Measurements from ENCODE around the gene ARID5B.

The ARID5B gene

GRCh38 chr10:62018131-62018911 is 116.8 kb downstream of the ARID5B start:
- H3K9me3 ChIP-seq (replicated peaks in 1 of 2; ENCODE audit: control insufficient read depth in 2 of 2, insufficient read depth in 1 of 2, low read depth in 1 of 2, low read length in 2 of 2) = no peaks in the 10 kb centered on the region
- H2BK120ac ChIP-seq (ENCODE audit: low read depth, low read length) = no peak overlapping the region
- no peak overlapping the region for H2AFZ ChIP-seq (ENCODE audit: low read length)
- H2AK5ac ChIP-seq (ENCODE audit: low read depth, low read length) = no peak overlapping the region
- no peak overlapping the region for H3K9ac ChIP-seq (ENCODE audit: low read depth, low read length, poor library complexity)
- no peak overlapping the region for H3K23ac ChIP-seq (ENCODE audit: low read depth, low read length, poor library complexity)
- H3K27me3 ChIP-seq (ENCODE audit: control insufficient read depth in 3 of 3, insufficient read depth in 3 of 3, low read depth in 1 of 3, low read length in 3 of 3) = no peaks in the 10 kb centered on the region
- no peak overlapping the region for H3K4ac ChIP-seq (ENCODE audit: low read length)
- no peak overlapping the region for H2BK5ac ChIP-seq (ENCODE audit: low read length)
- no peak overlapping the region for H2BK15ac ChIP-seq (ENCODE audit: low read length)
- no peak overlapping the region for H3K4me3 ChIP-seq (ENCODE audit: low read length in 2 of 2)
- no peaks in the 10 kb centered on the region for H3K79me1 ChIP-seq (ENCODE audit: low read depth, low read length)
- H2BK12ac ChIP-seq (ENCODE audit: low read length) = no peak overlapping the region
- no peak overlapping the region for H3K27ac ChIP-seq (replicated peaks; ENCODE audit: low read length)
- H3K18ac ChIP-seq (ENCODE audit: low read length) = no peak overlapping the region
- H4K8ac ChIP-seq (ENCODE audit: low read depth, low read length) = no peak overlapping the region
- no peaks in the 10 kb centered on the region for H3K36me3 ChIP-seq (replicated peaks in 1 of 2; ENCODE audit: control insufficient read depth in 2 of 2, insufficient read depth in 2 of 2, low read length in 2 of 2)
- no peak for DNase-seq (ENCODE audit: low spot score)
- no peak overlapping the region for H3K4me2 ChIP-seq (ENCODE audit: insufficient read depth, low read length, poor library complexity, severe bottlenecking)
- no CpG with 5 or more reads among the region's 9 CpGs for WGBS, 2 donors (ENCODE audit: extremely low coverage in 2 of 2, insufficient read length in 2 of 2, insufficient replicate concordance in 1 of 2)
- H3K4me1 ChIP-seq (ENCODE audit: control insufficient read depth in 2 of 2, insufficient read depth in 1 of 2, low read depth in 1 of 2, low read length in 2 of 2) = peaks cover 3 to 5% of the 10 kb centered on the region in 2 donors
- H4K91ac ChIP-seq (ENCODE audit: low read depth, low read length, poor library complexity) = no peak overlapping the region
- H3K14ac ChIP-seq (ENCODE audit: low read length) = no peak overlapping the region

- no CpG with 5 or more reads among the region's 8 CpGs for WGBS, 2 donors (ENCODE audit: extremely low coverage in 2 of 2, insufficient read length in 2 of 2, insufficient replicate concordance in 1 of 2)
- H3K36me3 ChIP-seq (replicated peaks in 1 of 2; ENCODE audit: control insufficient read depth in 2 of 2, insufficient read depth in 2 of 2, low read length in 2 of 2) = no peaks in the 10 kb centered on the region
- no peak for DNase-seq (ENCODE audit: low spot score)
These were observed 117.7 kb downstream of the ARID5B start for GRCh38 chr10:62019013-62019684.

GRCh38 chr10:62019685-62020359 is 118.3 kb downstream of the ARID5B start:
- Histone ChIP-seq H2BK120ac (ENCODE audit: low read depth, low read length) (no peak overlapping the region), H2BK12ac (ENCODE audit: low read length) (no peak overlapping the region), H3K4me2 (ENCODE audit: insufficient read depth, low read length, poor library complexity, severe bottlenecking) (no peak overlapping the region), H3K23ac (ENCODE audit: low read depth, low read length, poor library complexity) (no peak overlapping the region), H4K8ac (ENCODE audit: low read depth, low read length) (no peak overlapping the region), H3K27ac (replicated peaks; ENCODE audit: low read length) (peak overlapping the region; percentile 7), H3K27me3 (ENCODE audit: control insufficient read depth in 3 of 3, insufficient read depth in 3 of 3, low read depth in 1 of 3, low read length in 3 of 3) (no peaks in the 10 kb centered on the region), H3K79me1 (ENCODE audit: low read depth, low read length) (no peaks in the 10 kb centered on the region), H3K36me3 (replicated peaks in 1 of 2; ENCODE audit: control insufficient read depth in 2 of 2, insufficient read depth in 2 of 2, low read length in 2 of 2) (no peaks in the 10 kb centered on the region), H3K9ac (ENCODE audit: low read depth, low read length, poor library complexity) (no peak overlapping the region), H3K18ac (ENCODE audit: low read length) (no peak overlapping the region), H2AK5ac (ENCODE audit: low read depth, low read length) (no peak overlapping the region), H3K9me3 (replicated peaks in 1 of 2; ENCODE audit: control insufficient read depth in 2 of 2, insufficient read depth in 1 of 2, low read depth in 1 of 2, low read length in 2 of 2) (no peaks in the 10 kb centered on the region), H2BK5ac (ENCODE audit: low read length) (no peak overlapping the region), H3K4me1 (ENCODE audit: control insufficient read depth in 2 of 2, insufficient read depth in 1 of 2, low read depth in 1 of 2, low read length in 2 of 2) (peaks cover 3 to 5% of the 10 kb centered on the region in 2 donors), H3K14ac (ENCODE audit: low read length) (no peak overlapping the region), H3K4ac (ENCODE audit: low read length) (no peak overlapping the region), H4K91ac (ENCODE audit: low read depth, low read length, poor library complexity) (no peak overlapping the region), H3K4me3 (ENCODE audit: low read length in 2 of 2) (no peak overlapping the region), H2AFZ (ENCODE audit: low read length) (no peak overlapping the region), H2BK15ac (ENCODE audit: low read length) (no peak overlapping the region)
- no peak for DNase-seq (ENCODE audit: low spot score)
- no CpG with 5 or more reads among the region's 6 CpGs for WGBS, 2 donors (ENCODE audit: extremely low coverage in 2 of 2, insufficient read length in 2 of 2, insufficient replicate concordance in 1 of 2)

More at GRCh38 chr10:62019013-62019684, 117.7 kb downstream of the ARID5B start:
- H2BK120ac ChIP-seq (ENCODE audit: low read depth, low read length) = no peak overlapping the region
- no peak overlapping the region for H3K9ac ChIP-seq (ENCODE audit: low read depth, low read length, poor library complexity)
- H3K9me3 ChIP-seq (replicated peaks in 1 of 2; ENCODE audit: control insufficient read depth in 2 of 2, insufficient read depth in 1 of 2, low read depth in 1 of 2, low read length in 2 of 2) = no peaks in the 10 kb centered on the region
- H3K14ac ChIP-seq (ENCODE audit: low read length) = no peak overlapping the region
- H3K27ac ChIP-seq (replicated peaks; ENCODE audit: low read length) = no peak overlapping the region
- no peak overlapping the region for H3K4ac ChIP-seq (ENCODE audit: low read length)
- H3K27me3 ChIP-seq (ENCODE audit: control insufficient read depth in 3 of 3, insufficient read depth in 3 of 3, low read depth in 1 of 3, low read length in 3 of 3) = no peaks in the 10 kb centered on the region
- H2AK5ac ChIP-seq (ENCODE audit: low read depth, low read length) = no peak overlapping the region
- H2BK5ac ChIP-seq (ENCODE audit: low read length) = no peak overlapping the region
- H2BK12ac ChIP-seq (ENCODE audit: low read length) = no peak overlapping the region
- no peak overlapping the region for H3K4me3 ChIP-seq (ENCODE audit: low read length in 2 of 2)
- no peak overlapping the region for H3K4me2 ChIP-seq (ENCODE audit: insufficient read depth, low read length, poor library complexity, severe bottlenecking)
- no peak overlapping the region for H3K23ac ChIP-seq (ENCODE audit: low read depth, low read length, poor library complexity)
- H3K18ac ChIP-seq (ENCODE audit: low read length) = no peak overlapping the region
- no peak overlapping the region for H4K91ac ChIP-seq (ENCODE audit: low read depth, low read length, poor library complexity)
- no peak overlapping the region for H4K8ac ChIP-seq (ENCODE audit: low read depth, low read length)
- H2BK15ac ChIP-seq (ENCODE audit: low read length) = no peak overlapping the region
- no peaks in the 10 kb centered on the region for H3K79me1 ChIP-seq (ENCODE audit: low read depth, low read length)
- H3K4me1 ChIP-seq (ENCODE audit: control insufficient read depth in 2 of 2, insufficient read depth in 1 of 2, low read depth in 1 of 2, low read length in 2 of 2) = peaks cover 3 to 5% of the 10 kb centered on the region in 2 donors
- H2AFZ ChIP-seq (ENCODE audit: low read length) = no peak overlapping the region

- no peaks in the 10 kb centered on the region for H3K79me1 ChIP-seq (ENCODE audit: low read depth, low read length)
- no peak overlapping the region for H2BK12ac ChIP-seq (ENCODE audit: low read length)
- H3K4me1 ChIP-seq (ENCODE audit: control insufficient read depth in 2 of 2, insufficient read depth in 1 of 2, low read depth in 1 of 2, low read length in 2 of 2) = peaks cover 3 to 5% of the 10 kb centered on the region in 2 donors
- H3K14ac ChIP-seq (ENCODE audit: low read length) = no peak overlapping the region
- H2AFZ ChIP-seq (ENCODE audit: low read length) = no peak overlapping the region
- no peak overlapping the region for H3K27ac ChIP-seq (replicated peaks; ENCODE audit: low read length)
- no peak overlapping the region for H2BK15ac ChIP-seq (ENCODE audit: low read length)
- H3K9me3 ChIP-seq (replicated peaks in 1 of 2; ENCODE audit: control insufficient read depth in 2 of 2, insufficient read depth in 1 of 2, low read depth in 1 of 2, low read length in 2 of 2) = no peaks in the 10 kb centered on the region
- H4K8ac ChIP-seq (ENCODE audit: low read depth, low read length) = no peak overlapping the region
- H4K91ac ChIP-seq (ENCODE audit: low read depth, low read length, poor library complexity) = no peak overlapping the region
- H2BK5ac ChIP-seq (ENCODE audit: low read length) = no peak overlapping the region
- no peaks in the 10 kb centered on the region for H3K36me3 ChIP-seq (replicated peaks in 1 of 2; ENCODE audit: control insufficient read depth in 2 of 2, insufficient read depth in 2 of 2, low read length in 2 of 2)
- WGBS, 2 donors (ENCODE audit: extremely low coverage in 2 of 2, insufficient read length in 2 of 2, insufficient replicate concordance in 1 of 2) = no CpG with 5 or more reads among the region's 2 CpGs
- no peaks in the 10 kb centered on the region for H3K27me3 ChIP-seq (ENCODE audit: control insufficient read depth in 3 of 3, insufficient read depth in 3 of 3, low read depth in 1 of 3, low read length in 3 of 3)
- H3K4me2 ChIP-seq (ENCODE audit: insufficient read depth, low read length, poor library complexity, severe bottlenecking) = no peak overlapping the region
- no peak overlapping the region for H3K4me3 ChIP-seq (ENCODE audit: low read length in 2 of 2)
- H2AK5ac ChIP-seq (ENCODE audit: low read depth, low read length) = no peak overlapping the region
- no peak for DNase-seq (ENCODE audit: low spot score)
- no peak overlapping the region for H2BK120ac ChIP-seq (ENCODE audit: low read depth, low read length)
- no peak overlapping the region for H3K9ac ChIP-seq (ENCODE audit: low read depth, low read length, poor library complexity)
- no peak overlapping the region for H3K23ac ChIP-seq (ENCODE audit: low read depth, low read length, poor library complexity)
- H3K18ac ChIP-seq (ENCODE audit: low read length) = no peak overlapping the region
- H3K4ac ChIP-seq (ENCODE audit: low read length) = no peak overlapping the region
These were observed 119.7 kb downstream of the ARID5B start for GRCh38 chr10:62021128-62021665.
